HG03045 (cell line): ENCODE measurements around the gene TFF1.

Experiments
- ATAC-seq: cut with Tn5 transposase; IDR thresholded peaks from one replicate; pipeline ENCODE4 v1.9.1; 2021; ENCODE audit warnings: mild to moderate bottlenecking, moderate library complexity; ENCODE audit not compliant: unreplicated experiment

The TFF1 gene

GRCh38 chr21:42346866-42347600 is 19.3 kb downstream of the TFF1 start:
- ATAC-seq = no peak

GRCh38 chr21:42346441-42346840 is 19.9 kb downstream of the TFF1 start:
- no peak for ATAC-seq

GRCh38 chr21:42344631-42345030 is 21.7 kb downstream of the TFF1 start:
- no peak for ATAC-seq

GRCh38 chr21:42343963-42344510 is 22.3 kb downstream of the TFF1 start:
- ATAC-seq = no peak

- no peak for ATAC-seq
Measured at GRCh38 chr21:42343556-42343955, 22.8 kb downstream of the TFF1 start.

- no peak for ATAC-seq
Measured at GRCh38 chr21:42343101-42343500, 23.2 kb downstream of the TFF1 start.

- ATAC-seq = no peak
Measured at GRCh38 chr21:42341776-42342542, 24.4 kb downstream of the TFF1 start.

- ATAC-seq = no peak
Measured at GRCh38 chr21:42340187-42341050, 25.9 kb downstream of the TFF1 start.

- no peak for ATAC-seq
Measured at GRCh38 chr21:42338729-42339715, 27.3 kb downstream of the TFF1 start.

- ATAC-seq = no peak
Measured at GRCh38 chr21:42337830-42338728, 28.3 kb downstream of the TFF1 start.

GRCh38 chr21:42337276-42337675 is 29.1 kb downstream of the TFF1 start:
- ATAC-seq = no peak

- ATAC-seq = no peak
Measured at GRCh38 chr21:42336054-42336453, 30.3 kb downstream of the TFF1 start.

- ATAC-seq = no peak
Measured at GRCh38 chr21:42332557-42333317, 33.6 kb downstream of the TFF1 start.

GRCh38 chr21:42331660-42332059 is 34.7 kb downstream of the TFF1 start:
- ATAC-seq = no peak

GRCh38 chr21:42330380-42331371 is 35.7 kb downstream of the TFF1 start:
- no peak for ATAC-seq

- no peak for ATAC-seq
Measured at GRCh38 chr21:42324896-42325295, 41.4 kb downstream of the TFF1 start.

GRCh38 chr21:42321845-42322244 is 44.5 kb downstream of the TFF1 start:
- ATAC-seq = no peak
